IMR-90 (cell line): Measurements from ENCODE around the gene ANP32D. TPM values are rescaled to one million over a fixed set of nuclear protein-coding genes. Genes with fewer than 3 reads are reported as not detected.

Experiments
- ATAC-seq: fragments of 200-7000 bp; cut with Tn5 transposase; 2 replicates; pipeline ENCODE4 v1.9.1; 2020; ENCODE audit warnings: low read depth, mild to moderate bottlenecking, moderate library complexity
- BruUV-seq: library from RNA; stranded (reverse); fragments of 400-500 nt; replicated peaks from 2 replicates; lab custom pipeline; 2021; lab: Mats Ljungman, UMichigan
- CTCF ChIA-PET: fragments of 300-600 bp; formaldehyde crosslinking; extraction: SDS; loops from one replicate; lab custom pipeline; 2021; ENCODE audit warnings: antibody characterized with exemption; lab: Yijun Ruan, JAX
- POLR2A ChIA-PET: fragments of 300-600 bp; sonication (Branson Sonifier 250); formaldehyde crosslinking; loops from one replicate; lab custom pipeline; 2022; ENCODE audit warnings: antibody characterized with exemption; ENCODE audit not compliant: unreplicated experiment; lab: Charles Lee
- DNase-seq: peaks from one replicate; pipeline ENCODE4 v3.0.0; 2013
- H2AFZ ChIP-seq: replicated peaks from 2 replicates; pipeline ENCODE3; 2013; ENCODE audit warnings: low read length, mild to moderate bottlenecking; ENCODE audit not compliant: poor library complexity
- H2AK5ac ChIP-seq: 2 replicates; pipeline ENCODE4 v1.6.1; 2013; ENCODE audit warnings: low read depth, low read length, inconsistent platforms
- H2AK9ac ChIP-seq: replicated peaks from 2 replicates; pipeline ENCODE3; 2013; ENCODE audit warnings: mild to moderate bottlenecking, low read depth, low read length, moderate library complexity; ENCODE audit not compliant: poor library complexity
- H2BK120ac ChIP-seq: 2 replicates; pipeline ENCODE4 v1.6.1; 2013; ENCODE audit warnings: low read depth, low read length, inconsistent platforms
- H2BK15ac ChIP-seq: 3 replicates; pipeline ENCODE4 v1.6.1; 2013; ENCODE audit warnings: low read depth, low read length, inconsistent platforms
- H2BK20ac ChIP-seq: 2 replicates; pipeline ENCODE4 v1.6.1; 2013; ENCODE audit warnings: low read depth, mild to moderate bottlenecking, inconsistent platforms, low read length, moderate library complexity
- H2BK5ac ChIP-seq: 2 replicates; pipeline ENCODE4 v1.6.1; 2013; ENCODE audit warnings: mild to moderate bottlenecking, low read depth, low read length, inconsistent platforms; ENCODE audit not compliant: poor library complexity, severe bottlenecking
- H3K14ac ChIP-seq: replicated peaks from 2 replicates; pipeline ENCODE4 v1.6.1; 2013; ENCODE audit warnings: low read depth, low read length, inconsistent platforms
- H3K18ac ChIP-seq: 2 replicates; pipeline ENCODE4 v1.6.1; 2013; ENCODE audit warnings: low read depth, low read length, control low read depth
- H3K23ac ChIP-seq: 2 replicates; pipeline ENCODE4 v1.6.1; 2013; ENCODE audit warnings: low read depth, low read length, inconsistent platforms
- H3K27ac ChIP-seq: 2 replicates; pipeline ENCODE4 v1.5.1; 2013; ENCODE audit warnings: mild to moderate bottlenecking, control low read depth, low read length; ENCODE audit not compliant: insufficient read depth
- H3K27me3 ChIP-seq: 2 replicates; pipeline ENCODE4 v1.6.1; 2013; ENCODE audit warnings: low read length; ENCODE audit not compliant: control insufficient read depth, insufficient read depth
- H3K36me3 ChIP-seq: 2 replicates; pipeline ENCODE4 v1.6.1; 2013; ENCODE audit warnings: low read length, mixed read lengths; ENCODE audit not compliant: control insufficient read depth, insufficient read depth
- H3K4ac ChIP-seq: 2 replicates; pipeline ENCODE4 v1.6.1; 2013; ENCODE audit warnings: low read depth, low read length, inconsistent platforms
- H3K4me1 ChIP-seq: 2 replicates; pipeline ENCODE4 v1.6.1; 2013; ENCODE audit warnings: low read length, mixed read lengths; ENCODE audit not compliant: control insufficient read depth, insufficient read depth
- H3K4me2 ChIP-seq: 2 replicates; pipeline ENCODE4 v1.6.1; 2013; ENCODE audit warnings: low read depth, mild to moderate bottlenecking, control low read depth, low read length, moderate library complexity
- H3K4me3 ChIP-seq: 2 replicates; pipeline ENCODE4 v1.5.1; 2013; ENCODE audit warnings: low read depth, mild to moderate bottlenecking, control low read depth, low read length, moderate library complexity; ENCODE audit not compliant: insufficient read depth
- H3K56ac ChIP-seq: 2 replicates; pipeline ENCODE4 v1.6.1; 2013; ENCODE audit warnings: low read length, inconsistent platforms; ENCODE audit not compliant: insufficient read depth; ENCODE audit errors: extremely low read depth
- H3K79me1 ChIP-seq, 2 experiments: 2 replicates each; pipeline ENCODE4 v1.6.1; 2013; ENCODE audit warnings: low read length in 2 of 2, inconsistent platforms in 1 of 2, low read depth in 1 of 2
- H3K9ac ChIP-seq: 2 replicates; pipeline ENCODE4 v1.6.1; 2013; ENCODE audit warnings: low read depth, low read length, control low read depth
- H3K9me1 ChIP-seq: 2 replicates; pipeline ENCODE4 v1.6.1; 2013; ENCODE audit warnings: low read length, inconsistent platforms; ENCODE audit not compliant: insufficient read depth
- H3K9me3 ChIP-seq: 2 replicates; pipeline ENCODE4 v1.6.1; 2013; ENCODE audit warnings: low read length; ENCODE audit not compliant: control insufficient read depth, insufficient read depth
- H4K20me1 ChIP-seq: 2 replicates; pipeline ENCODE4 v1.6.1; 2013; ENCODE audit warnings: low read length, inconsistent platforms; ENCODE audit not compliant: insufficient read depth
- H4K5ac ChIP-seq: 2 replicates; pipeline ENCODE4 v1.6.1; 2013; ENCODE audit warnings: mild to moderate bottlenecking, low read depth, low read length, control low read depth
- H4K8ac ChIP-seq, 2 experiments: 2 replicates each; pipeline ENCODE4 v1.6.1; 2013; ENCODE audit warnings: low read depth in 2 of 2, low read length in 2 of 2, control low read depth in 1 of 2, inconsistent platforms in 1 of 2
- H4K91ac ChIP-seq: 2 replicates; pipeline ENCODE4 v1.6.1; 2013; ENCODE audit warnings: low read depth, low read length, inconsistent platforms; ENCODE audit not compliant: insufficient read depth
- BHLHE40 ChIP-seq: fragments of 150-350 bp; IDR thresholded peaks from 2 replicates; pipeline ENCODE4 v1.6.1; 2016; ENCODE audit warnings: mild to moderate bottlenecking, low read depth, low read length
- CEBPB ChIP-seq: IDR thresholded peaks from 2 replicates; pipeline ENCODE4 v1.6.1; 2012; ENCODE audit warnings: low read depth, low read length, improper control_type of control experiment
- CHD1 ChIP-seq: IDR thresholded peaks from 2 replicates; pipeline ENCODE4 v1.6.1; 2012; ENCODE audit warnings: low read depth, low read length, improper control_type of control experiment
- CTCF ChIP-seq: conservative IDR thresholded peaks from 2 replicates; pipeline ENCODE4 v1.5.1; 2012; ENCODE audit warnings: mild to moderate bottlenecking, low read depth, low read length, improper control_type of control experiment
- ELK1 ChIP-seq: fragments of 150-350 bp; IDR thresholded peaks from 2 replicates; pipeline ENCODE4 v1.6.1; 2016; ENCODE audit warnings: low read depth, mild to moderate bottlenecking, low read length, moderate library complexity, borderline replicate concordance
- FOS ChIP-seq: fragments of 150-350 bp; IDR thresholded peaks from 2 replicates; pipeline ENCODE4 v1.6.1; 2016; ENCODE audit warnings: low read depth, low read length
- MAFK ChIP-seq: IDR thresholded peaks from 2 replicates; pipeline ENCODE4 v1.6.1; 2012; ENCODE audit warnings: low read depth, low read length, improper control_type of control experiment
- MAZ ChIP-seq: IDR thresholded peaks from 2 replicates; pipeline ENCODE4 v1.6.1; 2012; ENCODE audit warnings: low read depth, mild to moderate bottlenecking, low read length, improper control_type of control experiment, moderate library complexity, borderline replicate concordance
- MXI1 ChIP-seq: IDR thresholded peaks from 2 replicates; pipeline ENCODE4 v1.6.1; 2012; ENCODE audit warnings: low read depth, mild to moderate bottlenecking, low read length, moderate library complexity, borderline replicate concordance
- NFE2L2 ChIP-seq: fragments of 150-350 bp; IDR thresholded peaks from 2 replicates; pipeline ENCODE4 v1.6.1; 2016; ENCODE audit warnings: low read depth, mild to moderate bottlenecking, low read length
- POLR2A ChIP-seq: IDR thresholded peaks from 2 replicates; pipeline ENCODE4 v1.6.1; 2012; ENCODE audit warnings: mild to moderate bottlenecking, low read depth, low read length
- RAD21 ChIP-seq: IDR thresholded peaks from 2 replicates; pipeline ENCODE4 v1.6.1; 2012; ENCODE audit warnings: low read length, improper control_type of control experiment
- RCOR1 ChIP-seq: IDR thresholded peaks from 2 replicates; pipeline ENCODE4 v1.6.1; 2012; ENCODE audit warnings: mild to moderate bottlenecking, low read length, improper control_type of control experiment; ENCODE audit not compliant: insufficient replicate concordance
- RFX5 ChIP-seq: IDR thresholded peaks from 2 replicates; pipeline ENCODE4 v1.8.0; 2012; ENCODE audit warnings: low read depth, mild to moderate bottlenecking, low read length, moderate library complexity
- SMC3 ChIP-seq: fragments of 150-350 bp; IDR thresholded peaks from 2 replicates; pipeline ENCODE4 v1.6.1; 2016; ENCODE audit warnings: low read depth, mild to moderate bottlenecking, antibody characterized with exemption, low read length, moderate library complexity
- USF2 ChIP-seq: fragments of 150-350 bp; IDR thresholded peaks from 2 replicates; pipeline ENCODE4 v1.6.1; 2017; ENCODE audit warnings: mild to moderate bottlenecking, antibody characterized with exemption, low read length, low read depth
- WGBS, 2 experiments: methylation state at CpG; one replicate each; pipeline versions ENCODE4 v1.1.5 to v1.1.7; 2013; ENCODE audit warnings: missing lambda C conversion rate in 2 of 2; ENCODE audit not compliant: insufficient read length in 1 of 2; ENCODE audit errors: extremely low coverage in 2 of 2; 5-methylcytosine and 5-hydroxymethylcytosine counted together
- dilution Hi-C: fragments of 300-500 bp; cut with HindIII; formaldehyde crosslinking; loops from one replicate; pipeline ENCODE4 v1.14.3; 2018; ENCODE audit warnings: low sequenced_read_pairs; ENCODE audit not compliant: unreplicated experiment
- in situ Hi-C: fragments of 300-500 bp; cut with MboI; formaldehyde crosslinking; loops from 3 replicates; pipeline ENCODE4 v1.14.3; 2019; ENCODE audit warnings: low sequenced_read_pairs, inconsistent platforms, mixed read lengths
- intact Hi-C: fragments of 100-400 bp; cut with micrococcal nuclease; formaldehyde crosslinking; loops from 2 replicates; pipeline ENCODE4 v1.10.0; 2022
- polyA plus RNA-seq, 3 experiments: library from polyadenylated mRNA; depleted of rRNA; stranded (reverse); fragments of >200 nt; gene quantifications; 2 replicates each; pipeline ENCODE4 v1.2.3, GENCODE V29; 2012; ENCODE audit warnings: low replicate concordance in 1 of 3
- total RNA-seq: library from RNA; depleted of rRNA; stranded (reverse); fragments of >200 nt; gene quantifications from 2 replicates; pipeline ENCODE4 v1.2.3, GENCODE V29; 2012

ANP32D gene
- total and polyA plus RNA-seq, 2 of the 4 experiments (the other 2 are of a cell fraction) = not detected

- no peaks in the 10 kb centered on the region for H3K9me1 ChIP-seq
- no peak overlapping the region for H2BK5ac ChIP-seq
- H3K4me1 ChIP-seq = no peaks in the 10 kb centered on the region
- H2BK15ac ChIP-seq = no peak overlapping the region
- in situ Hi-C loops (no loop called here), intact Hi-C loops (no loop called here), dilution Hi-C loops (no loop called here)
- H4K20me1 ChIP-seq = no peaks in the 10 kb centered on the region
- H4K91ac ChIP-seq = no peak overlapping the region
- H3K14ac ChIP-seq = no peak overlapping the region
- no peak overlapping the region for H3K4ac ChIP-seq
- no peak overlapping the region for H2AK5ac ChIP-seq
- no peak overlapping the region for H2BK120ac ChIP-seq
- H3K4me2 ChIP-seq = no peak overlapping the region
- no peak overlapping the region for H2AK9ac ChIP-seq
- no peak overlapping the region for H4K5ac ChIP-seq
- no peaks in the 10 kb centered on the region for H3K36me3 ChIP-seq
- no peak overlapping the region for H3K56ac ChIP-seq
- no CpG with 5 or more reads among the region's 2 CpGs for WGBS, 2 experiments
- no peak overlapping the region for H3K9ac ChIP-seq
- ChIA-PET CTCF (no interaction called here), POLR2A (no interaction called here)
- no peak overlapping the region for H3K18ac ChIP-seq
- H3K23ac ChIP-seq = no peak overlapping the region
- H4K8ac ChIP-seq = no peak overlapping the region
- H3K27ac ChIP-seq = no peak overlapping the region
- no peaks in the 10 kb centered on the region for H3K27me3 ChIP-seq
- H3K9me3 ChIP-seq = no peaks in the 10 kb centered on the region
- ATAC-seq (peak; percentile 40; the same call in 1 of the 2 replicates), DNase-seq (peak; percentile 48)
- no peaks in the 10 kb centered on the region for H3K79me1 ChIP-seq
- no peak overlapping the region for H2AFZ ChIP-seq
- TF ChIP-seq CHD1 (no peak), POLR2A (no peak), RCOR1 (no peak), MAZ (no peak), CTCF (no peak), RAD21 (no peak), FOS (no peak), BHLHE40 (no peak), MXI1 (no peak), NFE2L2 (no peak), CEBPB (no peak), MAFK (no peak), SMC3 (no peak), USF2 (no peak), ELK1 (no peak), RFX5 (no peak)
- no peak overlapping the region for H2BK20ac ChIP-seq
- no TSS peak for BruUV-seq
- no peak overlapping the region for H3K4me3 ChIP-seq
These were observed 16.7 kb downstream of the ANP32D start for GRCh38 chr12:48489012-48489411.
